NT2/D1 (cell line): ENCODE measurements around the gene LAG3.

Source experiments
- DNase-seq: peaks from one replicate; pipeline ENCODE4 v3.0.0-alpha.2; 2011; ENCODE audit warnings: low read depth, low spot score
- H3K27me3 ChIP-seq: 2 replicates; pipeline ENCODE4 v1.6.0; 2011; ENCODE audit warnings: mild to moderate bottlenecking; ENCODE audit not compliant: insufficient read length, insufficient read depth
- H3K36me3 ChIP-seq: 2 replicates; pipeline ENCODE4 v1.6.1; 2011; ENCODE audit warnings: mild to moderate bottlenecking, low read length, mixed read lengths; ENCODE audit not compliant: insufficient read depth, insufficient read length
- H3K4me1 ChIP-seq: 2 replicates; pipeline ENCODE4 v1.5.1; 2011; ENCODE audit not compliant: insufficient read depth, insufficient read length
- H3K4me3 ChIP-seq: 2 replicates; pipeline ENCODE4 v1.5.1; 2011; ENCODE audit warnings: low read depth; ENCODE audit not compliant: insufficient read length
- H3K9ac ChIP-seq: 2 replicates; pipeline ENCODE4 v1.6.0; 2011; ENCODE audit warnings: low read depth; ENCODE audit not compliant: insufficient read length
- H3K9me3 ChIP-seq: 2 replicates; pipeline ENCODE4 v1.5.1; 2011; ENCODE audit warnings: mild to moderate bottlenecking, low read length; ENCODE audit not compliant: insufficient read depth
- SUZ12 ChIP-seq: IDR thresholded peaks from 2 replicates; pipeline ENCODE4 v1.6.1; 2011; ENCODE audit not compliant: insufficient read length, insufficient read depth; ENCODE audit errors: extremely low read depth
- YY1 ChIP-seq: IDR thresholded peaks from 2 replicates; pipeline ENCODE4 v1.6.1; 2011; ENCODE audit not compliant: insufficient read length, insufficient read depth
- ZNF274 ChIP-seq: IDR thresholded peaks from 2 replicates; pipeline ENCODE4 v1.6.1; 2011; ENCODE audit warnings: mild to moderate bottlenecking, low read depth, low read length

Gene LAG3

DNA sequence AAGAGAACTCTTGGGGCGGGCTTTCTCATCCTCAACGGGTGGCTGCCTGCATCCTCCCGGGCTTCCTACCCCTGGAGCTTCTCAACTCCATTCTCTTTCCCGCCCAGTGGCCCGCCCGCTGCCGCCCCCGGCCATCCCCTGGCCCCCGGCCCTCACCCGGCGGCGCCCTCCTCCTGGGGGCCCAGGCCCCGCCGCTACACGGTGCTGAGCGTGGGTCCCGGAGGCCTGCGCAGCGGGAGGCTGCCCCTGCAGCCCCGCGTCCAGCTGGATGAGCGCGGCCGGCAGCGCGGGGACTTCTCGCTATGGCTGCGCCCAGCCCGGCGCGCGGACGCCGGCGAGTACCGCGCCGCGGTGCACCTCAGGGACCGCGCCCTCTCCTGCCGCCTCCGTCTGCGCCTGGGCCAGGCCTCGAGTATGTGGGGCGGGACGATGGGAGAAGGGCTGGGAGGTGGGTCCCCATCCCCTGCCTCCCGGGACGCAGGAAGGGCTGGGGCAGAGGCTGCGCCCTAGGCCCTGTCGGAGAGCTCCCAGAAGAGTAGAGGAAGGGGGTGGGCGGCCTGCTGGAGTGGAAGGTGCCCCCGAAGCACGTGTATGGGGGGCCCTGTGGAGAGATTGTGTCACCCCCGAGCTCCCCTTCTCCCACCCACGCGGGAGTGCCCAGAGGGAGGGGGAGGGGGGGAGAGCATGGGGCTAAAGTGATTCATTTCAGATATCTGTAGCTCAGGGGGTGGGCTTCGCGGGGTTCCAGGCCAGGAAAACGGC, 1.5 kb downstream of the LAG3 start:
- H3K36me3 ChIP-seq = peaks cover 51% of the 10 kb centered on the region

DNA sequence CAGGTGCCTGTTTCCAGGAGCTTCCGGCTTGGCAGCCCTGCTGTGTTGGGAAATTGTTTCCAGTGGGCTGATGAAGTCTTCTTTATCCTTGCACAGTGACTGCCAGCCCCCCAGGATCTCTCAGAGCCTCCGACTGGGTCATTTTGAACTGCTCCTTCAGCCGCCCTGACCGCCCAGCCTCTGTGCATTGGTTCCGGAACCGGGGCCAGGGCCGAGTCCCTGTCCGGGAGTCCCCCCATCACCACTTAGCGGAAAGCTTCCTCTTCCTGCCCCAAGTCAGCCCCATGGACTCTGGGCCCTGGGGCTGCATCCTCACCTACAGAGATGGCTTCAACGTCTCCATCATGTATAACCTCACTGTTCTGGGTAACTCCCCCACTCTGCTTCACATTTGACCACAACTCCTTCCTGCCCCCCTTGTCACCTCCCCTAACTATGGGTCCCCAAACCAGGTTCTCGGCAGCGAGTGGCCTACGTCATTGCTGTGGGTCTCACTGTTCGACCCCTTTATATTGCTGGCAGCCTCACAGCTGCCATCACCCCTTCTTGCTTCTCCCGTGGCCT, 2.3 kb downstream of the LAG3 start:
- Histone ChIP-seq H3K4me3 (no peak overlapping the region), H3K4me1 (peaks cover 52% of the 10 kb centered on the region), H3K9me3 (no peaks in the 10 kb centered on the region), H3K27me3 (peaks cover 57% of the 10 kb centered on the region), H3K36me3 (peaks cover 43% of the 10 kb centered on the region), H3K9ac (no peak overlapping the region)
- no peak for TF ChIP-seq SUZ12
- no peak for TF ChIP-seq ZNF274
- no peak for TF ChIP-seq YY1
- no peak for DNase-seq

More for the DNA sequence above, 1.5 kb downstream of the LAG3 start:
- Histone ChIP-seq H3K4me1 (peaks cover 51% of the 10 kb centered on the region), H3K9ac (peak overlapping the region; percentile 69), H3K27me3 (peaks cover 57% of the 10 kb centered on the region), H3K9me3 (no peaks in the 10 kb centered on the region), H3K4me3 (peak overlapping the region; percentile 22)
- DNase-seq = no peak
- TF ChIP-seq ZNF274 (no peak), YY1 (no peak)

DNA sequence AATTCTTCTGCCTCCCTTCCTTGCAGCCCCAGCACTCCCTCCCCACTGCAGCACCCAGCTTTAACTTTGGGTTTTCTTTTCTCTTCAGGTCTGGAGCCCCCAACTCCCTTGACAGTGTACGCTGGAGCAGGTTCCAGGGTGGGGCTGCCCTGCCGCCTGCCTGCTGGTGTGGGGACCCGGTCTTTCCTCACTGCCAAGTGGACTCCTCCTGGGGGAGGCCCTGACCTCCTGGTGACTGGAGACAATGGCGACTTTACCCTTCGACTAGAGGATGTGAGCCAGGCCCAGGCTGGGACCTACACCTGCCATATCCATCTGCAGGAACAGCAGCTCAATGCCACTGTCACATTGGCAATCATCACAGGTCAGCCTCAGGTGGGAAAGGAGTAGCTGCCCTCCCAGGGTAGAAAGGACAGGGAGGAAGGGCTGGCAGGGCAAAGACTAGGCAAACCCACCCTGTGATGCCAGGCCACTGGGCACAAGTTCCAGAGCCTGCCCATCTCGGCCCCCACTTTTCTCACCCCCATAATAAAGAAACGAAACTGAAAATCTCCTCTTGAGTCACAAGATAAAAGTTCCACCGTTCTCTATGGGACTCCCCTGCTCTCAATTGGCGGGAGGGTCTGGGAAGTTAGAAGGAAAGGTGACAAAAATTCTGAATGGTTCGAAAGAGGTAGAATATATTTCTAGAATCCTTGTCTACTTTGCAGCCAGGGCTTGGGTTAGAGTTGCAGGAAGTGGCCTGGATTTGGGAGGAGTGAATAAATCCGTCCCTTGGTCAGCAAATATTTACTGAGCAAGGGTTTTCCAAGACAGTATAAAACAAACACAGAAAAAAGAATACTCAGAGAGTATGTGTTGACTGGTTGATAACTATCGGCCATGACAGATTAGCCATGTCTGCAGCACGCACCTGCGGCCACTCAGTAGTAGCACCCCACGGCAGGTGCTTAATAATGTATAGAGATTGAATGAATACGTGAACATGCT, 3.2 kb downstream of the LAG3 start:
- TF ChIP-seq ZNF274 = no peak
- TF ChIP-seq YY1 = no peak
- no peak for TF ChIP-seq SUZ12
- peaks cover 34% of the 10 kb centered on the region for H3K36me3 ChIP-seq
- DNase-seq = no peak
- peaks cover 57% of the 10 kb centered on the region for H3K27me3 ChIP-seq
- H3K4me1 ChIP-seq = peaks cover 50% of the 10 kb centered on the region
- no peak overlapping the region for H3K9ac ChIP-seq
- H3K9me3 ChIP-seq = no peaks in the 10 kb centered on the region
- no peak overlapping the region for H3K4me3 ChIP-seq

DNA sequence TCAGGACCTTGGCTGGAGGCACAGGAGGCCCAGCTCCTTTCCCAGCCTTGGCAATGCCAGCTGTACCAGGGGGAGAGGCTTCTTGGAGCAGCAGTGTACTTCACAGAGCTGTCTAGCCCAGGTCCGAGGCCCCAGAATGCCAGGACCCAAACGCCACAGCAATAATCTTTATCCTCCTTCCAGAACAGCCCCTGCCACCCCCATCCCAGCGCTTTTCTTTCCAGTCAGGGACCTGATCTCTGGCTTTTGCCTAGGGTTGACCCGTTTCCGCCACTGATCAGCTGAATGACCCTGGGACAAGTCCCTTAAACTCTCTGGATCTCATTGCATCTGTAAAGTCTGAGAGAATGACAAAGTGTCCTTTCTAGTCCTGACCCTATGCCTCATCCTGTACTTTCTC, 5.1 kb downstream of the LAG3 start:
- Histone ChIP-seq H3K9ac (no peak overlapping the region), H3K9me3 (no peaks in the 10 kb centered on the region), H3K4me3 (no peak overlapping the region), H3K27me3 (peaks cover 57% of the 10 kb centered on the region), H3K4me1 (peaks cover 42% of the 10 kb centered on the region), H3K36me3 (peaks cover 19% of the 10 kb centered on the region)
- TF ChIP-seq SUZ12 (no peak), ZNF274 (no peak), YY1 (no peak)
- DNase-seq = no peak

DNA sequence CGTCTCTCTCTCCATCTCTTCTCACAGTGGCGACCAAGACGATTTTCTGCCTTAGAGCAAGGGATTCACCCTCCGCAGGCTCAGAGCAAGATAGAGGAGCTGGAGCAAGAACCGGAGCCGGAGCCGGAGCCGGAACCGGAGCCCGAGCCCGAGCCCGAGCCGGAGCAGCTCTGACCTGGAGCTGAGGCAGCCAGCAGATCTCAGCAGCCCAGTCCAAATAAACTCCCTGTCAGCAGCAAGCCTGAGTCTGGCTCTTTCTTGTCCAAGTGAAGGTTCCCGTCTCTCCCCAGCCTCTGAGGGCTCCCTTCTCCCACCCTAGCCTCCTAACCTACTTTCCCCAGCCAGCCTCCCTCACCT, 5.9 kb downstream of the LAG3 start:
- peak overlapping the region; percentile 44 for H3K4me3 ChIP-seq

DNA sequence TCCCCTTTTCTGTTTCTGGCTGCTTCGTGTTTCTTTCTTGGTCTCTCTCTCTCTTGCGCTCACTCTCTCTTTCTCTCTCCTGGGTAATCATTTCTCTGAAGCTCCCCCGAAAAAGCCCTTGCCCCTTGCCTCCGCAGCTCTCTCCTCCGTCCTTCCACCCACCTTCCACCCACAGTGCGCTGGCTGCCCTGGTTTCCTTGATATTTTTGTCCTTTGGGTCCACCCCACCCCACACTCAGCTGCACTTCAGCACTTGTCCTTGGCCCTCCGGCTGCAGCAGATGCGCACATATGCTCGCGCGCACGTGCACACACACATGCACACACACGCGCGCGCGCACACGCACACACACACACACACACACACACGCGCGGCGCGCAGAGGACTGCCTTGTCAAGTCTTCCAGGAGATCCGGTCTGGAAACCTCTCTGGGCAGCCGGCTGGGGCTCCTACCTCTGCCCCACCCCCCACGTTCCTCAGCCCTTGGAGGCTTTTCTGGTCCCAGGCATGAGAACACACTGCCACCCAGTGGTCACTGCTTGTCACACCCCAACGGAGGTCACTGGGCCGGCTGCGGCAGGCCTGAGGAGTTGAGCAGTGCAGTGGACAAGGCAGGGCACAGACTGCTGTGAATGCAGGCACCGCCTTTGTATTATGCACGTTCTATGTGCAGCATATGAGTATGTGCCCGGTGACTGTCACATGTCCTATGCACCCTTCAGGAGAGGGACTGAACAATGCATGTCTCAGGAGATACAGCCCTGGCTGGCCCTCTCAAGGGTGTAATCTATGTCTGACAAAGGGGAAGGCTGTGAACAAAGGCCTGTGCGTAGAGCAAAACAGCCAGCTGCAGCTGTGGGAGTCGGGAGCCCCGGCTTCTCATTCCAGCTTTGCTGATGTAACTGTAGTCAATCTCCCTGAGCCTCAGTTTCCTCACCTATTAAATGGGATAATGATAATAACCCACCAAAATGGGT, 6.5 kb downstream of the LAG3 start:
- peak; percentile 100 for DNase-seq
- TF ChIP-seq SUZ12 (no peak), YY1 (no peak), ZNF274 (no peak)
- Histone ChIP-seq H3K9ac (peak overlapping the region; percentile 73), H3K4me3 (peak overlapping the region; percentile 44), H3K27me3 (peaks cover 43% of the 10 kb centered on the region), H3K9me3 (no peaks in the 10 kb centered on the region), H3K36me3 (peaks cover 19% of the 10 kb centered on the region), H3K4me1 (peaks cover 35% of the 10 kb centered on the region)

More for the DNA sequence above, 5.9 kb downstream of the LAG3 start:
- peaks cover 37% of the 10 kb centered on the region for H3K4me1 ChIP-seq
- H3K9ac ChIP-seq = peak overlapping the region; percentile 73
- no peak for DNase-seq
- TF ChIP-seq YY1 = no peak
- no peak for TF ChIP-seq SUZ12
- TF ChIP-seq ZNF274 = no peak
- H3K36me3 ChIP-seq = peaks cover 19% of the 10 kb centered on the region
- no peaks in the 10 kb centered on the region for H3K9me3 ChIP-seq
- H3K27me3 ChIP-seq = peaks cover 49% of the 10 kb centered on the region
